Esophagus squamous epithelium (tissue), 4 donors: ENCODE data around the gene RPUSD4.

Experiments used
- POLR2A ChIP-seq, 4 donors: fragments of 450-650 bp; IDR thresholded peaks; one replicate each; pipeline ENCODE4 v1.6.1; 2017; ENCODE audit warnings: antibody characterized with exemption in 4 of 4, mild to moderate bottlenecking in 4 of 4, moderate library complexity in 3 of 4
- TF ChIP-seq, protein P1 (sequence below), 6 experiments: fragments of 450-650 bp in 4 of 6; fragments of 200-600 bp in 2 of 6; sonication (generic) in 2 of 6; IDR thresholded peaks; one replicate each; pipeline ENCODE4 v1.5.1; 2016 to 2019; ENCODE audit warnings: antibody characterized with exemption in 6 of 6, mild to moderate bottlenecking in 4 of 6, moderate library complexity in 4 of 6

DNA sequence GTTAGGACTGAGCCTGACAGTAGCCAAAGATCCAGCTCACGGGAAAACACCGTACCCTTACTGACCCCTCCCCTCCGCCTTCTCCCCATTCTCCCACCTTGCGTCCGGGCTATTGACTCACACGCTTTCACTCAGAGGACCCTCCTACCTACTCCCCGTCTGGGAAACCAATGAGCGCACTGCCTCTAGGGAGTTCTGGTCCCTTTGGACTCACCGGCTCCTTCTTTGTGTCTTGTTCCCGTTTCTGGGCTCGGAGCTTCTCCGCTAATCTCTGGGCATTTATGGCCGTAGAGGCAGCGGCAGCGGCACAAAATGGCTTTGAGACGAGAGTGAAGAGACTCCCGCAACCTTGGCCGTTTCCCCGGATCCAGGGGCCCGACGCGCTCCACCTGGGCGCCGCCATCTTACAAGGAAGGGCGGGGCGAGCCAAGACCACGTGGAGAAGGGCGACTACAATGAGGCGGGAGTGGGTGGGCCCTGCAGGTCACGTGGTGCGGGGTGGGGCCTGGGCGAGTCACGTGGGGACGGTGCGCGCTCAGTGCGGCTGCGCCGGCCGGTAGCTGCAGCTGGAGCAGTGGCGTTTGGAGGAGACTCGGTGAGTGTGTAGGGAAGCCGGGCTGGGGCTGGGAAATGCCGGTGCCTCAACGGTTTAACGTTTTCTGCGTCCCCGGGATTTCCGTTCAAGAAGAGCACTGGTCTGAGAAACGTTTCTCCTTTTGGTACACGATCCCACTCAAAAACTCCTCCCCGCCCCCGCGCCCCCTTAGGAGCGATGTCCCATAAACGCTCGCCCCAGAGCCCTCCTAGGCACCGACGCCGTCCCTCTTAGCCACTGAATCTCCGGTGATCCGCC, at the start of gene RPUSD4, which contains the start of gene FAM118B:
- TF ChIP-seq, protein P1, sequence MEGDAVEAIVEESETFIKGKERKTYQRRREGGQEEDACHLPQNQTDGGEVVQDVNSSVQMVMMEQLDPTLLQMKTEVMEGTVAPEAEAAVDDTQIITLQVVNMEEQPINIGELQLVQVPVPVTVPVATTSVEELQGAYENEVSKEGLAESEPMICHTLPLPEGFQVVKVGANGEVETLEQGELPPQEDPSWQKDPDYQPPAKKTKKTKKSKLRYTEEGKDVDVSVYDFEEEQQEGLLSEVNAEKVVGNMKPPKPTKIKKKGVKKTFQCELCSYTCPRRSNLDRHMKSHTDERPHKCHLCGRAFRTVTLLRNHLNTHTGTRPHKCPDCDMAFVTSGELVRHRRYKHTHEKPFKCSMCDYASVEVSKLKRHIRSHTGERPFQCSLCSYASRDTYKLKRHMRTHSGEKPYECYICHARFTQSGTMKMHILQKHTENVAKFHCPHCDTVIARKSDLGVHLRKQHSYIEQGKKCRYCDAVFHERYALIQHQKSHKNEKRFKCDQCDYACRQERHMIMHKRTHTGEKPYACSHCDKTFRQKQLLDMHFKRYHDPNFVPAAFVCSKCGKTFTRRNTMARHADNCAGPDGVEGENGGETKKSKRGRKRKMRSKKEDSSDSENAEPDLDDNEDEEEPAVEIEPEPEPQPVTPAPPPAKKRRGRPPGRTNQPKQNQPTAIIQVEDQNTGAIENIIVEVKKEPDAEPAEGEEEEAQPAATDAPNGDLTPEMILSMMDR (IDR thresholded peaks at IDR 0.05) = peak in 1 of 6 experiments; percentile 31
- peak in 3 of 4 donors; percentile 72 to 81 (median 74) for TF ChIP-seq POLR2A (IDR thresholded peaks at IDR 0.05)
